Stomach (tissue), 8 donors: ENCODE data around the gene CCR5AS.

Source experiments
- DNase-seq, 2 donors: peaks; one replicate each; pipeline versions ENCODE4 v3.0.0 to v3.0.0-alpha.2; 2013 to 2019
- H3K27ac ChIP-seq, 5 donors: fragments of 200-600 bp in 4 of 5; sonication (generic) in 4 of 5; one replicate each; pipeline ENCODE4 v1.5.1; 2013 to 2019; ENCODE audit warnings: mild to moderate bottlenecking in 1 of 5, moderate library complexity in 1 of 5
- H3K27me3 ChIP-seq, 3 donors: fragments of 200-600 bp; sonication (generic); one replicate each; pipeline ENCODE4 v1.5.1; 2017 to 2019; ENCODE audit warnings: mixed run types in 1 of 3
- H3K36me3 ChIP-seq, 4 donors: fragments of 200-600 bp; sonication (generic); 1 replicate in 3 of 4; 2 replicates in 1 of 4; pipeline ENCODE4 v1.5.1; 2016 to 2019
- H3K4me1 ChIP-seq, 4 donors: fragments of 200-600 bp; sonication (generic); one replicate each; pipeline ENCODE4 v1.5.1; 2016 to 2019
- H3K4me3 ChIP-seq, 4 donors: fragments of 200-600 bp; sonication (generic) in 3 of 4; one replicate each; pipeline ENCODE4 v1.5.1; 2016 to 2019; ENCODE audit warnings: mild to moderate bottlenecking in 1 of 4
- H3K9me3 ChIP-seq, 4 donors: fragments of 200-600 bp; sonication (generic); one replicate each; pipeline ENCODE4 v1.5.1; 2016 to 2019
- CTCF ChIP-seq, 7 experiments: fragments of 450-650 bp in 4 of 7; fragments of 200-600 bp in 3 of 7; sonication (generic) in 3 of 7; IDR thresholded peaks; one replicate each; pipeline ENCODE4 v1.5.1; 2016 to 2019; ENCODE audit warnings: antibody characterized with exemption in 7 of 7, control low read depth in 2 of 7, mild to moderate bottlenecking in 1 of 7
- EP300 ChIP-seq: sonication (generic); formaldehyde crosslinking; IDR thresholded peaks from one replicate; pipeline ENCODE4 v1.6.1; 2017; ENCODE audit warnings: antibody characterized with exemption
- POLR2A ChIP-seq, 4 donors: fragments of 450-650 bp; IDR thresholded peaks; one replicate each; pipeline ENCODE4 v1.6.1; 2016; ENCODE audit warnings: antibody characterized with exemption in 4 of 4, control low read depth in 2 of 4, mild to moderate bottlenecking in 1 of 4, moderate library complexity in 1 of 4
- POLR2AphosphoS5 ChIP-seq, 3 donors: sonication (generic); formaldehyde crosslinking; IDR thresholded peaks; one replicate each; pipeline ENCODE4 v1.6.1; 2016; ENCODE audit warnings: antibody characterized with exemption in 3 of 3
- WGBS, 5 donors: extraction: QIAGEN DNeasy Blood & Tissue Kit in 3 of 5; methylation state at CpG; one replicate each; pipeline versions ENCODE4 v1.1.5 to v1.1.7; 2013 to 2018; 5-methylcytosine and 5-hydroxymethylcytosine counted together
- intact Hi-C: fragments of 100-400 bp; cut with DNase I; formaldehyde crosslinking; loops from one replicate; pipeline ENCODE4 v1.15.1; 2023; ENCODE audit warnings: low total_unique reads
- donor health status: healthy with polysubstance abuse.
- donor health status: Bipolar disorder and iron deficiency.
- donor health status: healthy.

CCR5AS gene

DNA sequence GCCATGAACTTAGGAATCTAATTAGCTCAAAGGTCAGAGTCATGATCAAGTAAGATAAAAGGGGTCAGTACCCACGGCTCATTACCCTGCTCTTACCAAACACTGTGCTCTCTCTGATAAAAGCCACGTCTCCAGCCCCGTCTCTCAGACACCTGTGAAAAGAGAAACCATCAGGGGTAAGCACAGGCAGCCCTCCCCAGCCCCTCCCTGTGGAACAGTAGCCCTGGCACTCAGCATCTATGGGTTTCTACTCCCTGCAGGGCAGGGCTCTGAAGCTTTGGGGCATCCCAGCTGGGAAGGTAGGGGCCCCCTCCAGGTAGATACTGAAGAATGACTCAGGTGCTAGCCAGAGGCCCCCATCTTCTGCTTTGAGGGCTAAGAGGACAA lies 47.3 kb upstream of the CCR5AS start:
- no peak overlapping the region for H3K4me3 ChIP-seq
- H3K4me1 ChIP-seq, result no peaks in the 10 kb centered on the region
- peaks cover 0 to 16% (median under 1%) of the 10 kb centered on the region in 4 donors for H3K36me3 ChIP-seq
- 32 to 56% (median 37%) methylated on average over 3 of the region's 3 CpGs for WGBS, 5 donors
- no peaks in the 10 kb centered on the region for H3K9me3 ChIP-seq
- TF ChIP-seq CTCF (IDR thresholded peaks at IDR 0.05) (no peak), EP300 (no peak), POLR2A (IDR thresholded peaks at IDR 0.05) (no peak), POLR2AphosphoS5 (IDR thresholded peaks at IDR 0.05) (no peak)
- H3K27ac ChIP-seq, result no peak overlapping the region
- intact Hi-C loops, result no loop called here
- no peaks in the 10 kb centered on the region for H3K27me3 ChIP-seq
- no peak for DNase-seq

DNA sequence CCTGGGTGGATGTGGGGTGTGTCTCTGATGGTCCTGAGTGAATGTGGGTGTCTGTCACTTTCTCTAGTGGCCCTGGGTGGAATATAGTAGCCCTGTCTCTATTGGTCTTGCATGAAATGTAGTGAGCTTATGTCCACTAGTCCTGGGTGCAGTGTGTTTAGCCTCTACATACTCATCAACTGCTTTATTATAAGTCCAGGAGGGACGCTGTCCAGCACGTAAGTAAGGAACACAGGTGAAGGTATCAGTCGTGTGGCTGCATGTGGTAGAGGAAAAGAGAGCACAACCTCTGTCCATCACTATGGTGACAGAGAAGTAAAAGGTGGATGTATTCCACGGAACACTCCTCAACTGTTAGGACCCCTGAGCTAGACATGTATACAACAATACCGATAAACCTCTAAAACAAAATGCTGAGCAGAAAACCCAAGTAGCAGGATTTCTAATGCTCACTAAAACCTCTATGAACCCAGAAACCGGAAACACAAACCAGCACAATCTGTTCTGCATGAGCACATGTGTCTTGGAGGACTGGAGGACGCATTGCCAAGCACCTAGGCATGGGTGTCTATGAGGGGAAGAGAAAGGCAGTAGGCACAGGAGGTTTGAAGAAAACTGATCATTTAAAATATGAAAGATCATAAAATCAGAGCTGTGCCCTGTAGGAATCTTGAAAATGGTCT lies 46.8 kb upstream of the CCR5AS start:
- peaks cover 0 to 17% (median 3%) of the 10 kb centered on the region in 4 donors for H3K36me3 ChIP-seq
- no peaks in the 10 kb centered on the region for H3K9me3 ChIP-seq
- 67 to 76% (median 69%) methylated on average over 7 of the region's 7 CpGs for WGBS, 5 donors
- intact Hi-C loops, result no loop called here
- H3K4me1 ChIP-seq, result no peaks in the 10 kb centered on the region
- H3K27ac ChIP-seq, result no peak overlapping the region
- no peaks in the 10 kb centered on the region for H3K27me3 ChIP-seq
- no peak for DNase-seq
- no peak for TF ChIP-seq POLR2A (IDR thresholded peaks at IDR 0.05)
- TF ChIP-seq CTCF (IDR thresholded peaks at IDR 0.05), result no peak
- no peak for TF ChIP-seq POLR2AphosphoS5 (IDR thresholded peaks at IDR 0.05)
- TF ChIP-seq EP300, result no peak
- no peak overlapping the region for H3K4me3 ChIP-seq

DNA sequence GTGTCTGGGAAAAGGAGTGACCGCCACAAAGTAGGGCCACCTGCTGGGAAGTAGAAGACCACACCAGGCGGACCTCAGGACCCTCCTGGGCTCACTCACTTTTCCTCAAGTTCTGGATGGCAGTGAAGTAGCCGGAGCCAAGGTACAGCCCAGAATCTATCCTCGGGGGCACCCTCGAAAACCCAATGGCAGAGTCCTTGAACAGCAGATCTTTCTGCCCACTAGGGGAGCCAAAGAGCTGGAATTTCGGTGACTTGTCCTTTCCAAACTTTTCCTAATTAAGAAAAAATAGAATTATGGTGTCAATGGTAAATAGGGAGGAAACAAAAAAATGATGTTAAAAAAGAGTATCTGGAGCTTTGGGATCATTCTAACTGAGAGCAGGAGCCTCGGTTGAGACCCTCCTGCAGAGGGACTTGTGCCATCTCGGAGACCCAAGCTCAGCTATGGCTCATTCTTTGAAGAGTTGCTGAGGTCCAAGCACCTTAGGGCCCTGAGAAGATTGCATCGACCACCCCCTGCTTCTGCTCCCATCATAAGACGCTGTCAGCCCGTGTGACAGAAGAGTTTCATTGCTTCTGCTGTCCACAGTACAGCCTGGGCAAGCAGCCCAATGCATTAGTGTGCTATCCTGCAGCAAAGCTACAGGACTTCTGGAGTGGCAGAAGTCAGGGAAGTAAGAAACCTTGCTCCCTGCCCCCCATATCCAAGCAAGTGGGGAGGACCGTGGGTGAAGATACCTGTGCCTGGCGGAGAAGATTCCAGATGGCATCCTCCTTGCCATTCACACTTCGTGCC lies 43.1 kb upstream of the CCR5AS start:
- H3K4me1 ChIP-seq, result no peaks in the 10 kb centered on the region
- no peaks in the 10 kb centered on the region for H3K27me3 ChIP-seq
- intact Hi-C loops, result no loop called here
- H3K36me3 ChIP-seq, result peaks cover 0 to 25% (median 12%) of the 10 kb centered on the region in 4 donors
- DNase-seq, result no peak
- no peak overlapping the region for H3K27ac ChIP-seq
- no peaks in the 10 kb centered on the region for H3K9me3 ChIP-seq
- WGBS, 5 donors, result 62 to 79% (median 73%) methylated on average over 14 of the region's 14 CpGs
- TF ChIP-seq CTCF (IDR thresholded peaks at IDR 0.05) (peak in 4 of 7 experiments; percentile 5 to 47 (median 26)), EP300 (no peak)
- no peak overlapping the region for H3K4me3 ChIP-seq

- H3K27ac ChIP-seq, result no peak overlapping the region
- peaks cover 0 to 27% (median 15%) of the 10 kb centered on the region in 4 donors for H3K36me3 ChIP-seq
- DNase-seq, result no peak
- TF ChIP-seq EP300 (no peak), POLR2A (IDR thresholded peaks at IDR 0.05) (no peak), CTCF (IDR thresholded peaks at IDR 0.05) (no peak), POLR2AphosphoS5 (IDR thresholded peaks at IDR 0.05) (no peak)
- no peaks in the 10 kb centered on the region for H3K9me3 ChIP-seq
- no peaks in the 10 kb centered on the region for H3K4me1 ChIP-seq
- intact Hi-C loops, result no loop called here
- 86 to 96% (median 92%) methylated on average over 6 to 17 of the region's 17 CpGs for WGBS, 5 donors
- H3K4me3 ChIP-seq, result no peak overlapping the region
- H3K27me3 ChIP-seq, result no peaks in the 10 kb centered on the region
Measured at GRCh38 chr3:46448721-46449120, 41.9 kb upstream of the CCR5AS start.
